Uterus (tissue), 4 donors: ENCODE measurements around the gene SNX15. TPM values are rescaled to one million over a fixed set of nuclear protein-coding genes. Genes with fewer than 3 reads are reported as not detected.

Experiments used
- DNase-seq, 2 donors: peaks; one replicate each; pipeline ENCODE4 v3.0.0-alpha.2; 2019 to 2020
- H3K27ac ChIP-seq, 2 donors: fragments of 200-600 bp; sonication (generic); 1 replicate in 1 of 2; 2 replicates in 1 of 2; pipeline ENCODE4 v1.5.1; 2016 to 2018
- H3K27me3 ChIP-seq, 2 donors: fragments of 200-600 bp; sonication (generic); one replicate each; pipeline ENCODE4 v1.5.1; 2018 to 2019; ENCODE audit warnings: control low read depth in 1 of 2
- H3K36me3 ChIP-seq, 2 donors: fragments of 200-600 bp; sonication (generic); one replicate each; pipeline ENCODE4 v1.5.1; 2019; ENCODE audit warnings: control low read depth in 1 of 2
- H3K4me1 ChIP-seq, 2 donors: fragments of 200-600 bp; sonication (generic); one replicate each; pipeline ENCODE4 v1.5.1; 2018 to 2019; ENCODE audit warnings: control low read depth in 1 of 2
- H3K4me3 ChIP-seq, 2 donors: fragments of 200-600 bp; sonication (generic); 1 replicate in 1 of 2; 2 replicates in 1 of 2; pipeline ENCODE4 v1.5.1; 2018 to 2019; ENCODE audit warnings: mild to moderate bottlenecking in 1 of 2
- H3K9me3 ChIP-seq, 2 donors: fragments of 200-600 bp; sonication (generic); one replicate each; pipeline ENCODE4 v1.5.1; 2019; ENCODE audit warnings: control low read depth in 1 of 2
- CTCF ChIP-seq, 4 experiments: fragments of 200-600 bp in 2 of 4; fragments of 450-650 bp in 2 of 4; sonication (generic) in 2 of 4; IDR thresholded peaks; one replicate each; pipeline ENCODE4 v1.5.1; 2016 to 2019; ENCODE audit warnings: antibody characterized with exemption in 4 of 4, mild to moderate bottlenecking in 2 of 4, moderate library complexity in 1 of 4
- POLR2A ChIP-seq, 2 donors: fragments of 450-650 bp; IDR thresholded peaks; one replicate each; pipeline ENCODE4 v1.6.1; 2016; ENCODE audit warnings: antibody characterized with exemption in 2 of 2, mild to moderate bottlenecking in 1 of 2, moderate library complexity in 1 of 2
- intact Hi-C: fragments of 100-400 bp; cut with DNase I; formaldehyde crosslinking; loops from one replicate; pipeline ENCODE4 v1.15.1; 2023; ENCODE audit warnings: low total_unique reads
- total RNA-seq, 4 donors: library from RNA; depleted of rRNA in 3 of 4; stranded (reverse); fragments of >200 nt in 3 of 4; gene quantifications; one replicate each; pipeline versions ENCODE4 v1.1.0 to v1.2.4, GENCODE V29; 2014 to 2023
- donor health status: DM: yes; HTN: yes; CAD: no.

Gene SNX15
- total RNA-seq, 4 donors from 2014 or later, result 13.1 to 27.6 (median 20.6) TPM

GRCh38 chr11:65040520-65040846 is 13.2 kb downstream of the SNX15 start:
- DNase-seq, result no peak
- Histone ChIP-seq H3K36me3 (no peaks in the 10 kb centered on the region), H3K4me3 (peak overlapping the region; percentile 64 to 87), H3K4me1 (peaks cover 0 to 4% of the 10 kb centered on the region in 2 donors), H3K9me3 (no peaks in the 10 kb centered on the region), H3K27ac (peak overlapping the region; percentile 92 to 97), H3K27me3 (no peaks in the 10 kb centered on the region)
- intact Hi-C loops, result no loop called here
- TF ChIP-seq CTCF (IDR thresholded peaks at IDR 0.05), result no peak
- no peak for TF ChIP-seq POLR2A (IDR thresholded peaks at IDR 0.05)

GRCh38 chr11:65040847-65041622 is 13.8 kb downstream of the SNX15 start, which contains the start of gene SAC3D1:
Gene SAC3D1 (plus strand): TSS chr11:65041210. CDS start chr11:65041293, 83 bp downstream.
- peak; percentile 88 to 89 for DNase-seq
- intact Hi-C loops, result no loop called here
- H3K36me3 ChIP-seq, result no peaks in the 10 kb centered on the region
- peak within 1 kb of the TSS; percentile 64 to 87 for H3K4me3 ChIP-seq
- no peaks in the 10 kb centered on the region for H3K9me3 ChIP-seq
- H3K4me1 ChIP-seq, result peaks cover 0 to 4% of the 10 kb centered on the region in 2 donors
- H3K27ac ChIP-seq, result peak within 1 kb of the TSS; percentile 92 to 97
- H3K27me3 ChIP-seq, result no peaks in the 10 kb centered on the region
- TF ChIP-seq CTCF (IDR thresholded peaks at IDR 0.05) (peak in 1 of 4 experiments; percentile 28), POLR2A (IDR thresholded peaks at IDR 0.05) (peak; percentile 32 to 34)

GRCh38 chr11:65042891-65043290 is 15.7 kb downstream of the SNX15 start:
- TF ChIP-seq CTCF (IDR thresholded peaks at IDR 0.05) (no peak), POLR2A (IDR thresholded peaks at IDR 0.05) (no peak)
- intact Hi-C loops, result no loop called here
- H3K4me1 ChIP-seq, result peaks cover 0 to 4% of the 10 kb centered on the region in 2 donors

GRCh38 chr11:65043881-65044501 is 16.8 kb downstream of the SNX15 start:
- intact Hi-C loops, result no loop called here
- Histone ChIP-seq H3K4me3 (no peak overlapping the region), H3K9me3 (no peaks in the 10 kb centered on the region), H3K36me3 (no peaks in the 10 kb centered on the region), H3K4me1 (peaks cover 0 to 4% of the 10 kb centered on the region in 2 donors), H3K27me3 (no peaks in the 10 kb centered on the region), H3K27ac (no peak overlapping the region)
- no peak for DNase-seq
- no peak for TF ChIP-seq POLR2A (IDR thresholded peaks at IDR 0.05)
- TF ChIP-seq CTCF (IDR thresholded peaks at IDR 0.05), result no peak

More at GRCh38 chr11:65042891-65043290, 15.7 kb downstream of the SNX15 start:
- Histone ChIP-seq H3K27ac (no peak overlapping the region), H3K9me3 (no peaks in the 10 kb centered on the region), H3K27me3 (no peaks in the 10 kb centered on the region), H3K36me3 (no peaks in the 10 kb centered on the region), H3K4me3 (no peak overlapping the region)
- no peak for DNase-seq

GRCh38 chr11:65045061-65045460 is 17.8 kb downstream of the SNX15 start:
- intact Hi-C loops, result no loop called here
- no peak for DNase-seq
- peaks cover 0 to 4% of the 10 kb centered on the region in 2 donors for H3K4me1 ChIP-seq
- H3K36me3 ChIP-seq, result no peaks in the 10 kb centered on the region
- no peak overlapping the region for H3K27ac ChIP-seq
- no peaks in the 10 kb centered on the region for H3K27me3 ChIP-seq
- no peaks in the 10 kb centered on the region for H3K9me3 ChIP-seq
- no peak overlapping the region for H3K4me3 ChIP-seq
- TF ChIP-seq POLR2A (IDR thresholded peaks at IDR 0.05), result no peak
- TF ChIP-seq CTCF (IDR thresholded peaks at IDR 0.05), result no peak
